GM21526 (cell line): ENCODE results near the gene SPPL2A.

Source experiments
- ATAC-seq: cut with Tn5 transposase; IDR thresholded peaks from one replicate; pipeline ENCODE4 v1.9.1; 2021; ENCODE audit warnings: moderate library complexity; ENCODE audit not compliant: unreplicated experiment, low FRiP score

Gene SPPL2A

GRCh38 chr15:50774450-50774849, 8.9 kb upstream of the SPPL2A start:
- no peak for ATAC-seq

DNA sequence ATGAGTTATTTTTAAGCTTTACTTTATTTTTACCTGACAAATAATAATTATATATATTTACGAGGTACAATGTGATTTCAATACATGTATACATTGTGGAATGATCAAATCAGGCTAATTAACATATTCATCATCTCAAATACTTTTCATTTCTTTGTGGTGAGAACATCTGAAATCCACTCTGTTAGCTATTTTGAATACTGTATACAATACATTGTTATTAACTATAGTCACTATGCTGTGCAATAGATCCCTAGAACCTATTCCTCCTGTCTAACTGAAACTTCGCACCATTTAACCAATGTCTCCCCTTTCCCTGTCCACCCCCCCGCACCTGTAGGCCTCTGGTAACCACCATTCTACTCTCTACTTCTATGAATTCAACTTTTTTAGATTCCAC, 7.9 kb upstream of the SPPL2A start:
- ATAC-seq, result no peak

GRCh38 chr15:50767332-50767861, 1.9 kb upstream of the SPPL2A start:
- ATAC-seq, result no peak

- no peak for ATAC-seq
Observed at GRCh38 chr15:50764461-50765194, 878 bp downstream of the SPPL2A start.

DNA sequence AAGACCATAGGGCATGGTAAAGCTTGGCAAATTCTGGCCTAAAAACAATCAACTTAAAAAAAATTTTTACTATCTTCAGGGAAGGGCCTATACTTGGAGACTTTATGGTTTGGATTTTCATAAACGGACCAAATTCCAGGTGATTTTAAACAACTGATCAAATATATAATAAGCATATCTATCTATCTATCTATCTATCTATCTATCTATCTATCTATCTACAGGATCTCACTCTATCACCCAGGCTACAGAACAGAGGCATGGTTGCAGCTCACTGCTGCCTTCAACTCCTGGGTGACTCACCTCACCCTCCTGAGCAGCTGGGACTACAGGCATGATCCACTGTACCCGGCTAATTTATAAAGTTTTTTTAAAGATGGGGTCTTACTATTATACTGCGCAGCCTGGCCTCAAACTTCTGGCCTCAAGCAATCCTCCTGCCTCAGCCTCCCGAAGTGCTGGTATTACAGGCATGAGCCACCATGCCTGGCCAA, 6.7 kb downstream of the SPPL2A start:
- ATAC-seq, result no peak

DNA sequence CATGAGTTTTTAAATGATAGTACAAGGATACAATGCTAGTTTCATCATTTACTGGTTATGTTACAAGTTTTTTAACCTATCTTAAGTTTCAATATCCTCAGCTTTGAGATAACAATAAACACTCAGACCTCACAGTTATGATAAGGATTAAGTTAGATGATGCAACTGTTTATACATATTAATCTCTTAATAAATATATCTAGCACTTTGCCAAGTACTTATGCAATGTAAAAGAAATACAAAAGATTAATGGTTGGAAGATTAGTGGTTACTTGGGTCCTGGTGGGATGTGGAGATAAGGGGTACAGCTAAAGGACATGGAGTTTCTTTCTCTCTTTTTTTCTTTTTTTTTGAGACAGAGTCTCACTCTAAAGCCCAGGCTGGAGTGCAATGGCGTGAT, 12.0 kb downstream of the SPPL2A start:
- no peak for ATAC-seq

DNA sequence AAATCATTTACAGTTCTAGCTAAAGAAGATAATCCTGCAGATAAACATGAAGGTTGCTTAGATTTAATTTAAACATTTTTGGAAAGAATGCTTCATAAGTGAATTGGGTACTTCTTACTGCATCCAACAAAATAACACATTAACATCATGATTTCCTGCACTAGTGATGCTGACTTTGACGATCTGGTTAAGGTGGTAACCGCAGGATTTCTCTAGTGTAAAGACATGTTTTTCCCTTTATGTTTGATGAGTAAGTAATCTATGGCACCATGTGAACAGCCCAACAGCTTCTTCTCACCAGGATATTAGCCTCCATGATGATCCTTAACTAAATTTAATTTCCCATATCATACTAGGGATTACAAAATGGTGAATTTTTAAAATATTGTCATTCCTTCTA, 14.1 kb downstream of the SPPL2A start:
- no peak for ATAC-seq

- no peak for ATAC-seq
Observed at GRCh38 chr15:50750227-50750705, 15.2 kb downstream of the SPPL2A start.

- ATAC-seq, result no peak
Observed at GRCh38 chr15:50747523-50747922, 18.0 kb downstream of the SPPL2A start.

- ATAC-seq, result no peak
Observed at GRCh38 chr15:50744601-50745000, 20.9 kb downstream of the SPPL2A start.

GRCh38 chr15:50740955-50741354, 24.6 kb downstream of the SPPL2A start:
- ATAC-seq, result no peak

- no peak for ATAC-seq
Observed at GRCh38 chr15:50736823-50737222, 28.7 kb downstream of the SPPL2A start.

DNA sequence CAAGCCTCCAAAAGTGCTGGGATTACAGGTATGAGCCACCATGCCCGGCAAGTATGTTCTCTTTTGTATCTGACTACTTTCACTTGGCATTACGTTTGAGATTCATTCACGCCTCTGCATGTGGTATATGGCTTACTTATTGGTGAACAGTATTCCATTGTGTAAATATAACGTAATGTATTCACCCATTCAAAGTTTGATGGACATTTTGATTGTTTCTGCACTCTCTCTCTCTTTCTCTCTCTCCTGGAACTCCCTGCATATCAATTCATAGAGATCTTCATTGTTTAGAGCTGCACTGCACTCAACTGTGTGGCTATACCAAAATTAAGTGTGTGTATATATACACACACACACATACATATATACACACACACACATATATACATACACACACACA, 30.4 kb downstream of the SPPL2A start:
- ATAC-seq, result no peak

GRCh38 chr15:50726315-50726714, 39.2 kb downstream of the SPPL2A start:
- no peak for ATAC-seq

- no peak for ATAC-seq
Observed at GRCh38 chr15:50718700-50719125, 46.8 kb downstream of the SPPL2A start.

DNA sequence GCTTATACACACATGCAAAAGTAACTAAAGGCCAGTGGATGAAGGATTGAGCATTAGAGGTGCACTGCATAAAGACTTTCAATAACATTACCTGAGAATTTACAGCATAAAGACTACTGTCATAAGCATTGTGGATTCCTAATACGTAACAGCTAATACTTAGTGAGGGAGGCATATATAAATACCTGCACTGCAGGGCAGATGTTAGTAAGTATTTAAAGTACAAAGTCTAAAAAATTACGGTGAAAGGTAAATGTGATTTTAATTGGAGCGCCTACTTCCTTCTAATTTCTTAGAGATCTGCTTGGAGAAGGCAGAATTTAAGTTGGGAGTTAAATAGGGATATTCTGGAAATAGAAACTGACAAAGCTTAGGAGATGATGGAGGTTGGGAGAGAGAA, 53.5 kb downstream of the SPPL2A start:
- no peak for ATAC-seq

DNA sequence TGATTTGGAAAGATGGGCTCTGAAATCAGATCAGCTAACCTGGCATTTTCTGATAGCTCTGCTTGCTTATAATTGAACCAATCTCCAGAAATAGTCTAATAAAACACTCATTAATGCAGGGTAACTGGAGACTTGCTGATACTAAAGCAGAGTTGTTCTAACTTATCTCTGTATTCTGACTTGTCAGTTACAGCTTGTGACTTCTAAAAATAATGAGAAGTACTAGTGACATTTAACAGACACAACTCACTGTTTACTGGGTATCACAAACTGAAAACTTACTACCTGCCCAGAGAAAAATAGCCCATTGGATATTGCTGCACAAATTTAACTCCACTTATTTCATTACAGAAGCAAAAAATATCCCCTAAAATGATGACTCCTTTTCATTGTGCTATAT, 54.9 kb downstream of the SPPL2A start:
- ATAC-seq, result no peak

GRCh38 chr15:50707878-50708427, 57.6 kb downstream of the SPPL2A start:
- ATAC-seq, result no peak

- no peak for ATAC-seq
Observed at GRCh38 chr15:50702762-50703334, 62.7 kb downstream of the SPPL2A start.

DNA sequence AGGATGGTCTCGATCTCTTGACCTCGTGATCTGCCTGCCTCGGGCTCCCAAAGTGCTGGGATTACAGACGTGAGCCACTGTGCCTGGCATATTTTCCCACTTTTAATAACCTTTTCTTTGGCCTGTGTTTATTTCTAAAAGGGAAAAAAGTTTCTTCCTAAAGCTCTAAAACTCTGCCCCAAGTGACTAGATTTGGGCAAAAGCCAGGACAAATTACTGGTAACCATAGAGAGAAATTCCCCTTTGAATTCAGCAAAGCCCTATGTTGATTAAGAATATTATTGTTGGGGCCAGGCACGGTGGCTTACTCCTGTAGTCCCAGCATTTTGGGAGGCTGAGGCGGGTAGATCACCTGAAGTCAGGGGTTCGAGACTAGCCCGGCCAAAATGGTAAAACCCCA, 67.4 kb downstream of the SPPL2A start:
- no peak for ATAC-seq

- ATAC-seq, result no peak
Observed at GRCh38 chr15:50697109-50697797, 68.3 kb downstream of the SPPL2A start.
